Glomerular endothelial cell (primary cell): ENCODE measurements around the gene RNF150. TPM values are rescaled to one million over a fixed set of nuclear protein-coding genes. Genes with fewer than 3 reads are reported as not detected.

ENCODE experiments used
- DNase-seq: peaks from one replicate; pipeline ENCODE4 v3.0.0-alpha.2; 2011; ENCODE audit warnings: low read depth, low spot score; ENCODE audit errors: extremely low read depth
- total RNA-seq: library from RNA; depleted of rRNA; stranded (reverse); fragments of >200 nt; gene quantifications from 2 replicates; pipeline ENCODE4 v1.2.3, GENCODE V29; 2015

The RNF150 gene
- total RNA-seq, 1 donor from 2014 or later = 0.93 TPM

DNA sequence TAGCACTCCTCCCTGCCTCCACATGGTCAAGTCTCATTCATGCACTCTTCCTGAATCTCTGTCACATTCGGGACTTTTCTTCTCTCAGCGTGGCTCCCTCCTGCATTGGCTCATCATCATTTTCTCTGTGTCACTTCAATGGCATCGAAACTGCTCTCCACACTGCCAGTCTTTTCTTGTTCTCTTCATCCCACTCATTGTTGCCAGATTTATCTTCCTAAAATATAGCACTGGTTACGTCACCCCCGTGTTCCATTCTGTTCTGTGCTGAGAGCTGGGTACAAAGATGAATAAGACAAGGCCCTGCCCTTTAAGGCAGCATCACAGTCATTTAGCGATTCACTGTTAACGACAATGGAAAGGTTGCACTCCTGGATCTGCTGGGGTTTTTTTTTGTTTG lies 202.7 kb downstream of the RNF150 start:
- no peak for DNase-seq

GRCh38 chr4:140930011-140930410 lies 203.3 kb downstream of the RNF150 start:
- no peak for DNase-seq

DNA sequence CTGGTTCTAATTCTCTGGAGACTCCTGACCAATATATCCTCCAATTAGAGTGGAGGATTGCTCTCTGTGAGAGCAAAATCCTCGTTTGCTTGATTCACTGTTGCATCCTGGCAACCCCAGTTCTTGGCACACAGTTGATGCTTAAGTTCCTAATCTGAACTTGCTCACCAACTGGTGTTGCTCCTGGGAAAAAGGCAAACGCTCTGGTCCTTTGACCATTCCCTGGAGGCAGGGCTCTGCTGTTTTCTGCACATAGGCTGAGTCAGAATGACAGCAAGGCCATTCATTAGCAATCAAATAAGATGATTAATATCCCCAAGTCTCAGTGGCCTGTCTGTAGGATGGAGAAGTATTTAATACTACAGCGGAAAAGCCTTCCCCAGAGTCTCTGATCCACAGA lies 204.4 kb downstream of the RNF150 start:
- no peak for DNase-seq

DNA sequence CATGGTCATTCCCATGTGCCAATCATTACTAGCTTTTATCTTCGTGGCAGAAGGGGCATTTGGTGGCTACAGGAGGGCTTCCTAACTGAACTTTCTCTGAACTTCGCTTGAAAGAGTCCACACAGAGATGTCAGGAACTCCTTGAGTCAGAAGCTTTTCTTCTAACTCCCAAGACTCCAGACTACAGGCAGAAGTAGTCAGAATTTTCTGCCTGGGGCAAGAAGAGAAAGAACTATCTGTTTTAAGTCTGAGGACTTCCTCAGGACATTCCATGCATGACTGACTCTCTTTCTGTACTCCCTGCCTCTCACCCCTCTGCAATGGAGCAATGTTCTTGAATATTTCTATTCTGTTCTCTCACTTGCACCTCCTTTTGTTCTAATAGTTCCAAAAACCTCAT lies 206.6 kb downstream of the RNF150 start:
- DNase-seq = no peak

DNA sequence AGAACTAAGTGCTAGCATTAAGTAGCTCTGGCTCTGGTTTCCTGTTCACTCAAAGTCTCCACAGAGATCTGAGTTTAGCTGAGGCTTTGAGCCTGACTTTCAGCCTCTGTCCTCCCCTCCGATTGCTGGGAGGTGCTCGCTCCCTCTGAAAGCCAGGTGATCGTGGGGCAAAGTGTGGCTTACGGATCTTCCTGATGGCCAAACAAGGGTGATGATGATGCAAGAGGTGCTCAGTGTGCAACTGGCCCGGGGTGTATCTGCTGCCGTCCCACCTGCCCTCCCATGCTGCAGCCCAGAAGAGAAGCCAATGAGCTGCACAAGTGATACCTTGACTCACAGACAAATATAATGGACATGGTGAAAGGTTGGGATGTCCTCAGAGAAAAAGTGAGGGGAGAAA lies 207.9 kb downstream of the RNF150 start:
- DNase-seq = no peak

DNA sequence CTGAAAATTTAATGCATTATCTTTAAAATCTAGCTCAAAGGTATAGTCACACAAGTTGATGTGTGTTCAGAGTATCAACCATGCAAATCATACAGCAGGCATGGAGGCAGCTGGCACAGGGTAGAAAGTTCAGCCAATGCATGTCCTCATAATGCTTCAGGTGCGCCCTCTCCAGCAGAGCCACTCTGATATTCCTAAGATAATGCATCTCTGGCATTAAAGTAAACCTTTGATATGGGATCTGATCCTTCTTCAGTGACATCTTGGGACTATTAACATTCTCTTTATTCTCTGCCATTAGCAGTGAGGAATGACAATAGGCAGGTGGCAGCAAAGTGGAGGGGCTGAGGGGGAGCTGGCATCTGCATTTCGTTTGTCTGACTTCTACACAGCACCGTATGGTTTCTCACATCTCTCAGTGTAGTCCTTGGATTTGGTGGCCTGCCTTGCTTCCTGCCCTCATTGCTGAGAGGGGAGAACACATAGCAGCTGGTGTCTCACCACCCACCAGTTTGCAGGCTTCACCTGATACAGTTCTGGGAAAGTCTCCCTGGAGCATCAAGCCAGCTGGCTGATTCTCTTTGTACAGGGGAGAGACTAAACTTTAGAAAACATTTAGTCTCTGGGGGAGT lies 208.4 kb downstream of the RNF150 start:
- no peak for DNase-seq

DNA sequence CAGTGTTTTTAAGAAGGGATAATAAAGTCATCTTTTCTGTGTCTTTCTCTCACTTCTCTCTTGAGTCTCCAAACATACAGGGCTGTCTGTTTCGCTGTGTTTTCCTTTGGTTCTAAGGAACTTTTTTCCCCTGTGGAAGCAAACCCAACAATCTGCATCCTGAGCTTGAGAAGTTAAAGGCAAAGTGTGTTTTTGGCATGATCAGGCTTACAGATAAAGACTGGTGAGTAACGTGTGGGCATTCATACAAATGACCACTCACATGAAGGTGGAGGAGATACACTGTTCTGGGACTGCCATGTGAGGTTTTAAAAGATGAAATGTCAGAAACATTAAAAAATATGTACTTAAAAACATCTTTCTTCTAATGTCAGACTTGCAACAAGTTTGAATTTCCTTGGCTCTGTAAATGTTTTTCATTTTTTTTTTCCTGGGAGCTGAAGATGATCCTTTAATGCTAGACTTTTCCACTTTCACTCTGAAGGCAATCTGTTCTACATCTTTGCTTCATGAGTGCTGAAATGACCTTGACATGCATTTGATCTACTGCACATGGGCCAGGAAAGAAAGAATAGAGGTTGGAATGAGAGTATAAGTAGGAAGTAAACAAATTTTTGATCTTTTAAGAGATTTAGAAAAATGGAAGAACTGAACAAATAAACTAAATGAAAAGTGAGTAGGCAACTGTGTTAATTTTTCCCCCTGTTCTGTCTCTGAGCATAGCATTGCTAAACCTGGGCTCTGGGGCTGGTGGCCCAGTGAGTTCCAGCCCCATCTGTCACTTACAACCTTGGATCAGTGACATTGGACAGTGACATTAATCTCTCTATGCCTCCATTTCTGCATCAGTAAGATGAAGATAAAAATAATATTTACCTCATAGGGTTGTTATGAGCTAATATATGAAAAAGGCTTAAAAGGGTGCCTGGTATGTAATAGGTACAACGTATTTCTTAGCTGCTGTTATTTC lies 226.0 kb downstream of the RNF150 start:
- DNase-seq = no peak

DNA sequence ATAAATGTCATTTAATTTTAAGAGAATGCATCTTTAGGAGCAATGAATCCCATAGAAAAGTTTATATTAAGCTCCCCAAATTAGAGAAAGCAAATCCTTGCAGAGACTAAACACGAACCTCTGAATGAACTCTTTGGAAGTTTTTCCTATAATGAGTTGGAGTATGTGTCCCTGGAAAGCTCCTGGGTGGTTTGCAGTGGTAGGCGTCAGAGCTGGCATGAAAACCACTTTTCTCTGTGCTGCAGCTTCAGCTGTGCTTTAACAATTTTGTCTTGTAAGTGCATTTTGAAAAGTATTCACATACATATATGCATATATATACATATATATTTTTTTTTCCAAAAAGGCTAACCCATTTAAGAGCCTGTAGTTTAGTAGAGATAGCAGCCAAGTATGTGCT lies 228.4 kb downstream of the RNF150 start:
- DNase-seq = no peak

DNA sequence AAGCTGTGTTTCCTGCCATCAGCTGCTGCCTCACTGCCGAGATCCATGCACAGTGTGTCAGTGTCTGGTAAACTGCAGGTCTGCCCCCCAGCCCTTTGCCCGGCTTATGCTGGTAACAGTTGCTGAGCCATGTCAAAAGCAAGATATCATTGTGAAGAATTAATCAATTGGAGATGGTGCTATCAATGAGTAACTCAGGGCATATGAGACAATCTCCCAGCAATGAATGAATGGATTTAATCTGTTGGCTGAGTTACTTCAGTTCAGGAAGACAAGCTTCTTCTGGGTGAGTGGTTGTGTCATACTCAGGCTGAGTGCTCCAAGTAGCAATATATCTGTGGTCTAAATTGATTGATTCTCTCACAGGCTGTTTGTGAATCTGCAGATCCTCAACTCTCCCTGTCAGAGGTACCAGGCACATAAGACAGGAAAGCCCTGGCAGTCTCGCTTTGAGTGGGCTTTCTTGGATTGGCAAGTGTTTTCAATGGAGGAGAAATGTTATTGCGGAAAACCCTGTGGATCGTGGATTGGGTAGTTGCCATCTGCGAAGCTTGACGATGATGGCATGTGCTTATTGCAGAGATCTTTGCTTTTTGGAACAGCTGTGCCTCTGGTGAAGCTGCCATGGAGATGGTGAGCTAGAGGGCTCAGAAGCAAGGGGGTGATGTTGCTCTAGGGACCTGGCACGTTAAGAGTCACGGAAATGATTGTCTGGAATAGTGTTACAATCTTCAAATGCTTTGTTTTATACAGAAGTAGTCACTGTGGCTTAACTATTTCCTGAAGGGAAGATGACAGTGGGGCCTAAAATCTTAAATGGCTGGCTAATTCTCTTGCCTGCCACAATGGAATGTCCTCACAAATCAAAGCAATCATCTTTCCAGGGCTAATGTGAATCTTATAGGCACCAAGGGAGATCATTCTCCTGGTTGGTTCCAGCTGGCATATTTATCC lies 229.5 kb downstream of the RNF150 start:
- DNase-seq = no peak

DNA sequence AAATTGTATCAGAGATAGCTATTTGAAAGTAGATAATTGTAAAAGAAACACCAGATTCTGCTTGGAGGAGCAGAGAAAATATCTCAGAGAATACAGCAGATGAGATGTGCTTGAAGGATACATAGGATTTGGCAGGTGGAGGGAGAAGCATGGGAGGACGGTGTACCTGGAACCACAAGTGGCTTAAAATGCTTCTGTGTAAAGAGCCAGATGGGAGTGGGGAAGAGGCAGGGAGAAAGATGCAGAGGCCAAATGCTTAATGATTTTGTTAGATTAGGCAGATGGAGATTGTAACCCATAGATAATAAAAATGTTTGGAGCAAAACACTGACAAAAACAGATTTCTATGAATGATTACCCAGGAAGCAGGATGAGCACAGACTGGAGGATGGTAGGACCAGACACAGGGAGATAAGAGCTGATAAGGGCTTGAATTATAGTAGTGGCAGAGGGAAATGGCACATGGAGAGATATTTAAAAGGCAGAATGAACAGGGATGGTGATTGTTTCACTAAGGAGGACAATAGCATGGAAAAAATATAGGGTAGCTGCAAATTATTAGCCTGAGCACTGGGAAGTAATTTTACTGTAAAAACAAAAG lies 231.4 kb downstream of the RNF150 start:
- DNase-seq = no peak

- no peak for DNase-seq
Measured at GRCh38 chr4:140893939-140894338, 239.3 kb downstream of the RNF150 start.

GRCh38 chr4:140888054-140888453 lies 245.2 kb downstream of the RNF150 start:
- no peak for DNase-seq

- DNase-seq = no peak
Measured at GRCh38 chr4:140887467-140887866, 245.8 kb downstream of the RNF150 start.

GRCh38 chr4:140884431-140885058 lies 248.7 kb downstream of the RNF150 start:
- DNase-seq = peak; percentile 47

DNA sequence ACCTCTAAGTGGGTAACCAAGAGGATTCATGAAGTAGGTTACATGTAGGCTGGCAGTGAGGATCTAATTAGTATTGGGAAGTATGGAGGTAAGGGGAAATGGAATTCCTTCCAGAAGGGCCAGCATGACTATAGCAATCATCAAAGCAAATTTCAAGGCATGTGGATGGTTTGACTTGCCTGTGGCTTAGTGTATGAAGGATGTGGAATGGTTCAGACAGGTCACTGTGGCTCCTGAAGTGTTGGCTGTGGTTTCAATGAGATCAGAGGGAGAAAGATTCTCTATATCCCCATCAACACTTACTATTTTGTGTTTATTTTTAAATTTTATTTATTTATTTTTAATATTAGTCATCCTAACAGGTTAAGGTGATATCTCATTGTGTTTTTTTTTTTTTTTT lies 255.5 kb downstream of the RNF150 start:
- no peak for DNase-seq

DNA sequence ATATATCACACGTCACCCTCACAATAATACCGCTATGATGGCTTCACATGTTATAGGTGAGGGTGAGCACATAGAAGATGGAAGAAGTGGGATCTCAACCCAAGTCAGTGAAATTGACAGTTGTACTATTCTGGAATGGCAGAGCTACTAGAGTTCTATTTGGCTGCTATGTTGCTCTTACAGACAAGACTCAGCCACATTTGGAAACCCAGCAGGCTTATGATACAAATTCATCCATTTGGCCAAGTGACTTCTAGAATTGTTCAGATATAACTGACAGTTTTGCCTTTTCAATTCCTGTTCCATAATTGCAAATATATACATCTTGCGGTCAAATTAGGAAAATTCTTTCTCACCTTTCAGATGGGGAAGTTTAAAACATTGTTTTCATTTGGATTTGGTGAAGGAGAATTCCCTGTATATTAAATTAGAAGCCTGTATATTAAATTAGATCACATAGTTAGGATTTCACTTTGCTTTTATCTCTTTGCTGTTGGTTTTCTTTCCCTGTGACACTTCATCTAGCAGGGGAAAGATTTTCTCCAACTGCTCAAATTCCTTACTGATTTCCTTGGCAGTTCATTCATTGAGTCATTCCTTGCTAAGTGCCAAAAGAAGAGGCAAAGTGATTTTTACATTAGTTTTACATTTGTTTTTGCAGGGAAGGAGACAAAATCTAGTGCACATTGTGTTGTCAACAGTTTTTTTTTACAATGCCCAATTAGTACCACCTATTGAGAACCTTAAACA lies 256.5 kb downstream of the RNF150 start:
- no peak for DNase-seq

- DNase-seq = no peak
Measured at GRCh38 chr4:140875746-140876452, 257.4 kb downstream of the RNF150 start.

DNA sequence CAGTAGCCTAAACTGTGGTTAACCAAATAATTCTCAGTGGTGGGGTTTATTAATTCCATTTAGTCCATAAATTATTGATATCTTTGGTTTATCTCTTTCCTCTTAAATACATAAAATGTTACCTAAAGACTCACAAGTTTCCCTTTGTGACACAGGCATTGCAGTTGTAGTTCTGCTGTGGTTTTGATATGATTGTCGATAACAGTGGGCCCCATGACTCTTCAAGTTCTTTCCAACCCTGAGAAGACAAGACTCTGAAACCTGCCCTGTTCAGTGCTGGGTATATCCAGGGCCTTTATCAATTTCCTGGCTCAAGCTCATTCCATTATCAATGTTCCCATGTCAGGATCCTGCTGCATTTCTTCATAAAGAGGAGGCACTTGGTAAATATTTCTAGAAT lies 259.2 kb downstream of the RNF150 start:
- DNase-seq = no peak

DNA sequence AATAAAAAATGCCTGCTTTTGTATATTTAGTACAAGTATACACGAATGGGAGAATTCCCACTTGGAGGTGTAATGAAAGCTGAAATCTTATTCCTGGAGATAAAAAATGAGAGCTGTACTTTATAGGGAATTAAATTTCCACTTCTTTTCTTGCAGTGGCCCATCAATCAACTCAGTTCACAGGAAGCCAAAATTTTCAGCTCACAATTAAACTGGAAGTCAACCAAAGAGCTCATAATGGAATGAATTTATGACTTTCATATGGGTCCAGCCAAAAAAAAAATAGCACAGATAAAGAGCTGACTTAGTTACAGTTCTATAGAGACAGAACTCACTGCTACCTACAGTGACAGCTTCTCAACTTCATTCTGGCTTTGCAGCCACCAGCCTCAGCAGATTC lies 261.9 kb downstream of the RNF150 start:
- DNase-seq = no peak
